22Rv1 (cell line): ENCODE results near the gene CPXM1.

ENCODE experiments used
- CTCF ChIP-seq: fragments of 450-650 bp; IDR thresholded peaks from 2 replicates; pipeline ENCODE4 v1.5.1; 2017; ENCODE audit warnings: mild to moderate bottlenecking
- ZFX ChIP-seq: fragments of 450-650 bp; IDR thresholded peaks from 2 replicates; pipeline ENCODE4 v1.6.1; 2017; ENCODE audit warnings: antibody characterized with exemption, borderline replicate concordance

- no peak for TF ChIP-seq CTCF
- TF ChIP-seq ZFX, result no peak
Observed at GRCh38 chr20:2749951-2750490, 50.4 kb downstream of the CPXM1 start.
